DND-41 (cell line): ENCODE data around the gene RYR2.

ENCODE experiments used
- CTCF ChIP-seq: IDR thresholded peaks from 2 replicates; pipeline ENCODE4 v1.5.1; 2012; ENCODE audit warnings: borderline replicate concordance, low read length, moderate library complexity, mild to moderate bottlenecking; ENCODE audit not compliant: poor library complexity, severe bottlenecking; ENCODE audit errors: extremely low read depth
- EZH2 ChIP-seq: IDR thresholded peaks from 3 replicates; pipeline ENCODE4 v1.6.1; 2012; ENCODE audit warnings: borderline replicate concordance, low read depth, mild to moderate bottlenecking, moderate library complexity, low read length, inconsistent platforms; ENCODE audit not compliant: severe bottlenecking

GRCh38 chr1:237091691-237092090 is 49.7 kb downstream of the RYR2 start:
- TF ChIP-seq CTCF (no peak), EZH2 (no peak)
